ENCODE measurements around the gene ADGRL1.

ADGRL1 gene

DNA sequence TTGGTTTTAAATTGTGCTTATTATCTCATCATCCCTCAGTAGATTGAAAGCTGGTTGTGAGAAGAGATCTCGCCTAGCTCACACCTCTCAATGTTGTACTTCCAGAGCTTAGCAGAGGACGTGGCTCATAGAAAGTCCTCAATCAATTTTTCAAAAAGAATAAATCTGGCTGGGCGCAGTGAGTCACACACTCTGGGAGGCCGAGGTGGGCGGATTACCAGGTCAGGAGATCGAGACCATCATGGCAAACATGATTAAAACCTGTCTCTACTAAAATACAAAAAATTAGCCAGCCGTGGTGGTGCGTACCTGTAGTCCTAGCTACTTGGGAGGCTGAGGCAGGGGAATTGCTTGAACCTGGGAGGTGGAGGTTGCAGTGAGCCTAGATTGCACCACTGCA is 64.9 kb downstream of the ADGRL1 start:
- Mint-ChIP-seq H3K9me3 (no peaks in the 10 kb centered on the region), H3K4me1 (peaks cover 49% of the 10 kb centered on the region), H3K27me3 (no peaks in the 10 kb centered on the region), H3K36me3 (peaks cover 11% of the 10 kb centered on the region), H3K27ac (no peak overlapping the region), H3K4me3 (no peak overlapping the region)
- CTCF ChIA-PET, result interaction anchor here (0.6 to 2.7 kb wide), 2 partner anchors 196 to 207 kb away, joined by 3 to 13 read pairs; no protein-coding TSS in a partner anchor
- no peak for DNase-seq

DNA sequence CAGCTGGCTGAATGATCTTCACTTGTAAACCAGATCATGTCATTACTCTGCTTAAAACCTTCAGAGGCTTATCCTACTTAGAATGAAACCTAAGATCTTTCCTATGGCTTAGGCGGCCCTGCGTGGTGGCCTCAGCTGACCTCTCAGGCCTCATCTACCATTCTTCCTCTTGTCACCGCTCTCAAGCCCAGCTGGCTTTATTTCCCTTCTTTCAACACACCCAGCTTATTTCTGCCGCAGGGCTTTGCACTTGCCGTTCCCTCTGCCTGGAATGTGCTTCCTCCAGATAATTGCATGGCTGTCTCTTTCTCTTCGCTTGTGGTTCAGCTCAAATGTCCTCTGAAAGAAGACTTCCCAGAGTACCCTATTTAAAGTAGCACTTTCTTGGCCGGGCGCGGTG is 66.0 kb downstream of the ADGRL1 start:
- H3K27ac Mint-ChIP-seq, result no peak overlapping the region
- DNase-seq, result no peak
- no peaks in the 10 kb centered on the region for H3K27me3 Mint-ChIP-seq
- H3K9me3 Mint-ChIP-seq, result no peaks in the 10 kb centered on the region
- no peak overlapping the region for H3K4me3 Mint-ChIP-seq
- CTCF ChIA-PET, result interaction anchor here (1.0 to 2.7 kb wide), 4 partner anchors 8 to 266 kb away, joined by 3 to 13 read pairs (median 4); no protein-coding TSS in a partner anchor
- H3K4me1 Mint-ChIP-seq, result peaks cover 48% of the 10 kb centered on the region
- H3K36me3 Mint-ChIP-seq, result peaks cover 17% of the 10 kb centered on the region

DNA sequence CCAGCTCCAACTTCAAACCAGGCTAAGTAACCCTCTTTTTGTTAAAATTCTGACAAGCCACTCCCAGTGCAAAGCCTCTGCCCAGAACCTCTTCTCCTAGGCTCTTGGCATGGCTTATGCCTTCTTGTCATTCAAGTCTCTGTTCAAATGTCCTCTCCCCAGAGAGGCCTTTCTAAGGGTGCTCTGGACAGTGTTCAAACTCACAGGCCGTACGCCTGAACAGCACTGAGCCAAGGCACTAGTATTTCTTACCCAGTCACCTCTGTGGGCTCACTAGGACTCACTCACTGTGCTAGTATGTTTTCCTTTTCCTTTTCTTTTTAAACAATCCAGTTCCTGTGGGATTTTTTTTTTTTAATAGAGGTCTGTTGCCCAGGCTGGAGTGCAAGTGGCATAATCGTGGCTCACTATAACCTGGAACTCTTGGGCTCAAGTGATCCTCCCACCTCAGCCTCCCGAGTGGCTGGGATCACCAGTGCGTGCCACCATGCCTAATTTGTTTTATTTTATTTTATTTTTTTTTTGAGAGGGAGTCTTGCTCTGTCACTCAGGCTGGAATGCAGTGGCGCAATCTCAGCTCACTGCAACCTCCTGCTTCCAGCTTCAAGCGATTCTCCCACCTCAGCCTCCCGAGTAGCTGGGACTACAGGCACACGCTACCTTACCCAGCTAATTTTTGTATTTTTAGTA is 67.2 kb downstream of the ADGRL1 start:
- Mint-ChIP-seq H3K9me3 (no peaks in the 10 kb centered on the region), H3K4me3 (peak overlapping the region; percentile 65), H3K36me3 (peaks cover 25% of the 10 kb centered on the region), H3K27me3 (no peaks in the 10 kb centered on the region), H3K4me1 (peaks cover 59% of the 10 kb centered on the region), H3K27ac (peak overlapping the region; percentile 65)
- no peak for DNase-seq
- CTCF ChIA-PET, result interaction anchor here (2.7 kb wide), 1 partner anchor 209 kb away, joined by 13 read pairs; no protein-coding TSS in a partner anchor

DNA sequence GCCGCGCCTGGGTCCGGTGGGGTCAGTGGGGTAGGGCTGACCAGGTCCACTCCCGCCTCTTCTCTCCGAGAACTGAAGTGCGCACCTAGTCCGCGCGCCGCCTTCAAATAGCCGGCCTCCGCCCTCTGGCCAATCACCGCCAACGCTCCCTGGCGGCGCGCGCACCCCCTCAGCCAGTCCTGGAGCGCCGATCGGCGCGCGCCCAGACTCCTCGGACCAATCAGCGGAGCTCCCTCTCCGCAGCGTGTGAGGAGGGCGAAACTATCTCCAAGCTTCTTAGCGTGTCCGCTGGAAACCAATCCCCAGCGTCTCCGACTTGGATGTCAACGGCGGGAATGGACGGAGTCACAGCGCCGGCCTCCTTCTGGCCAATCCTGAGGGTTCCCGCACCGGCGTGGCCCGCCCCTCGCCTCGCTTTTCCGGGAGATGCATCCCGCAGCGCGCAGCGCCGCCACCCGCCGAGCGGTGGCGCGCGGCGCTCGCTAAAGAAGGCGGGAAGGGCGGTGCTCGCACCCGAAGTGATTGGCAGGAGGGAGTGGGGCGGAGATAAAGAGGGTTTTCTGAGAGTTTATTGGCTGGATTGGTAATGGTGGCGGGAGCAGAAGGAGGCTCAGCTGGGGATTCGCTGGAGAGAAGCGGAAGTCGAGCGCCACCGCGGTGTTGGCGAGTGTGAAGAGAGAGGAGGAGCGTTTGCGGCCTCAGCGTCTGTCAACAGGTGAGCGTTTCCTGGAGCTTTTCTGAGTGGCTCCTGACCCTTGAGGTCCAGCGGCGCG is 69.3 kb downstream of the ADGRL1 start, which contains the start of gene ASF1B:
TSS of gene ASF1B (minus strand) at position 81 of the 773 bp plus-strand sequence. CDS start 133 bp downstream, outside the sequence.
- H3K27me3 Mint-ChIP-seq, result no peaks in the 10 kb centered on the region
- peak within 1 kb of the TSS; percentile 80 for H3K4me3 Mint-ChIP-seq
- H3K36me3 Mint-ChIP-seq, result peaks cover 33% of the 10 kb centered on the region
- H3K4me1 Mint-ChIP-seq, result peaks cover 57% of the 10 kb centered on the region
- peak within 1 kb of the TSS; percentile 93 for H3K27ac Mint-ChIP-seq
- peak; percentile 99 for DNase-seq
- H3K9me3 Mint-ChIP-seq, result no peaks in the 10 kb centered on the region
- CTCF ChIA-PET, result interaction anchor here (0.6 to 3.3 kb wide), 38 partner anchors 9 to 389 kb away, joined by 3 to 18 read pairs (median 4); no protein-coding TSS in a partner anchor

DNA sequence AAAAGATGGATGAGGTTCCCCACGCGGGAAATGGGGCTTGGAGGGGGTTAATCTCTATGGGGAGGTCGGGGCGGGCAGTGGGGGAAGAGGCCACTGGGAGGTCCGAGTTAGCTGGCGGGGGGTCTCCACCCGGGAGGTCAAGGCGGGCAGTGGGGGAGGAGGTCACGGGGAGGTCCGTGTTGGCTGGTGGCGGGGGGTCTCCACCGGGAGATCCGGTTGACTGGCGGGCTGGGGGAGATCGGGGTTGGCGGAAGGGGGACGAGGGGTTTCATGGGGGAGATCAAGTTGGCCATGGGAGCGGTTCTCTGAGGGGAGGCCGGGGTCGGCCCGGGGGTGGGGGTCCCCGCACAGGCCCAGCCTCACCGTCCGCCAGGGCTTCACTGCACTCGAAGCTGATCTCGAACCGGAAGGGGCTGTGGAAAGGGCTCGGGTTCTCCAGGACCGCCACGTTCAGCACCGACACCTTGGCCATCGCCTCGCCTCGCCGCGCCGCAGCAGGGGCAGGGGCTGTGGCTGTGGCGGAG is 69.9 kb downstream of the ADGRL1 start:
- no peak for DNase-seq
- peaks cover 34% of the 10 kb centered on the region for H3K36me3 Mint-ChIP-seq
- no peaks in the 10 kb centered on the region for H3K27me3 Mint-ChIP-seq
- H3K9me3 Mint-ChIP-seq, result no peaks in the 10 kb centered on the region
- H3K27ac Mint-ChIP-seq, result peak overlapping the region; percentile 93
- H3K4me3 Mint-ChIP-seq, result peak overlapping the region; percentile 80
- CTCF ChIA-PET, result interaction anchor here (0.6 to 3.3 kb wide), 33 partner anchors 10 to 349 kb away, joined by 3 to 18 read pairs (median 5); no protein-coding TSS in a partner anchor
- peaks cover 51% of the 10 kb centered on the region for H3K4me1 Mint-ChIP-seq

DNA sequence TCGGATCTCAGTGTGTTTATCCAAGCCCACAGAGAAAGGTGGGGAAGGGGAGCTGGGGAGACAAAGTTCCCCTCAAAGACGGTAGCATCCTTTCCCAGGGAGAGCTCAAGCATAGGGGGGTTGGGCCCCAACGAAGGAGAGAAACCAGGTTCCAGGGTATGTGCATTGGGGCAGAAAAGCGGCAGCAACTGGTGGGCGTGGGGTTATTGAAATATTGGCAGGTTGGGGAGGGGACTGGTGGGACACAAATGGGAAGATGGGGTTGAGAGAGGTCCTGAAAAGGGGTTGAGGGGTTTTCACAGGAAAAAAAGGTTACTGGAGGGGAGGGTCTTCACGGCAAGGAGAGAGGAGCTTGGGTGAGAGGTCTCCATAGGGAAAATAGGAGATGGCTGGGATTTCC is 70.6 kb downstream of the ADGRL1 start:
- Mint-ChIP-seq H3K4me1 (peaks cover 49% of the 10 kb centered on the region), H3K27ac (peak overlapping the region; percentile 85), H3K36me3 (peaks cover 34% of the 10 kb centered on the region), H3K9me3 (no peaks in the 10 kb centered on the region), H3K27me3 (no peaks in the 10 kb centered on the region), H3K4me3 (peak overlapping the region; percentile 80)
- DNase-seq, result no peak
- CTCF ChIA-PET, result interaction anchor here (1.3 to 3.3 kb wide), 8 partner anchors 10 to 255 kb away, joined by 5 to 18 read pairs (median 8); no protein-coding TSS in a partner anchor

DNA sequence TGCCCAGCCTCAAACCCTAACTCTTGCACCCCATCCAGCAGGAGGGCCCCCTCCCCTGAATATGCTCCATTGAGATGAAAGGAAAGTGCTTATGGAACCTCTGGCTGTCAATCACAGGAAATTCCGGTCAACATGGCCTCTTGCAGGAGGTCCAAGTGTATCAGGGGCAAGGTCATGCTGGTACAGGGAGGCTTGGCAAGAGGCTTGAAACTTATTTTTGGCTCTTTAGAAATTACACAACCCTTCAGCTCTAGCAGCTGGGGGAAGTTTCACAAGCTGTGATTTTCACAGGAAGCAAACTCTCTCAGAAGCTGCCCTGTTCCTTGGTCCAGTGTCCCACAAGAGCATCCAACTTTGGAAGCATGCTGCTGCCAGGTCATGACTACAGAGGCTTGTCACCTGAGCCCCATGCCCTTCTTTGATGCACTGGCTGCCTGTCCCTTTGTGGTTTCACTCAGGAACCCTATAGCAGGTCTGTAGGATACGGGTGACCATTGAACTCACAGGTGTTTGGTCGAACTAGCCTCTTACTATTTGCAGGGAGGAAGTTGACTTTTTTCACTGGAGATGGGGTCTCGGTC is 78.0 kb downstream of the ADGRL1 start:
- no peak for DNase-seq
- Mint-ChIP-seq H3K9me3 (no peaks in the 10 kb centered on the region), H3K4me1 (peaks cover 9% of the 10 kb centered on the region), H3K27me3 (no peaks in the 10 kb centered on the region), H3K36me3 (peaks cover 45% of the 10 kb centered on the region), H3K4me3 (no peak overlapping the region), H3K27ac (no peak overlapping the region)
- CTCF ChIA-PET, result no interaction called here

DNA sequence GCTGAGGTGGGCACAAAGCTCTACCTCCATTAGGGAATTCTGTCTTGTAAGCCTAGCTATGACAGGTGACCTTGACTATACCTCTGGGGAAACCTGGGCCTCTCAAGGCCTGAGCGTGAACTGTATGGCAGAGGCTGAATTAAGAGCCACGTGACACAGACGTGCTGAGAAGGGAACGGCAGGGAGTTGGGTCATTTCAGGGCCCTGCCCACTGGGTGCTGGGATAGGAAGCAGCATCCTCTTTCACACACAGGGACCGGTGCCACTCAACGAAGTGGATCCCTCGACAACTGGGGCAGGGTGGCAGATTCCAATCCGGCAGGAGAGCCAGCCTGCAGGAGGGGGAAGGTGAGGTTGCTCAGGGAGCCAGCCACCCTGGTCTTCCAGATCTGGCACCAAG is 78.8 kb downstream of the ADGRL1 start:
- no peaks in the 10 kb centered on the region for H3K9me3 Mint-ChIP-seq
- CTCF ChIA-PET, result interaction anchor here (1.4 kb wide), 1 partner anchor 10 kb away, joined by 3 read pairs; the partner anchor contains the start of gene ASF1B
- no peak for DNase-seq
- H3K4me1 Mint-ChIP-seq, result peaks cover 6% of the 10 kb centered on the region
- H3K4me3 Mint-ChIP-seq, result no peak overlapping the region
- H3K27me3 Mint-ChIP-seq, result no peaks in the 10 kb centered on the region
- H3K27ac Mint-ChIP-seq, result no peak overlapping the region
- H3K36me3 Mint-ChIP-seq, result peaks cover 48% of the 10 kb centered on the region

DNA sequence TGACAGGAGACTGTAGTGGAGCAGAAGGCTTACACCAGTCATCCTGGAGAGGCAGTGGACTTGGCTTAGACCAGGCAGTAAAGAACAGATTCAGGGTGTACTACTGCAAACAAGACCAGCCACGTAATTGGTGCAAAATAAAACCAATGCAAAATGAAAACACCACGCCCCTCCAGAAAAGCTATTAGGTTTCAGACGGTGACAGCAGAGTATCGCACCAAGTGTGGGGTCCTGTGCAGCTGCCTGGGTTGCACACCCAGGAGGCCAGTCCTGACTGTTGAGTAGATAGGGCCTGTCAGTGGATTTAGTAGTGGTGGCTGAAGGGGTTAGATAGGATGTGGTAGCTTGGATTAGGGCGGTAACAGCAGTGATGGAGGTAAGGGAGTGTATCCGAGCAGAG is 83.0 kb downstream of the ADGRL1 start:
- H3K27ac Mint-ChIP-seq, result no peak overlapping the region
- peaks cover 42% of the 10 kb centered on the region for H3K36me3 Mint-ChIP-seq
- CTCF ChIA-PET, result interaction anchor here (0.6 to 2.2 kb wide), 4 partner anchors 8 to 220 kb away, joined by 3 to 8 read pairs (median 3); partner anchors contain the start of gene ASF1B
- H3K4me3 Mint-ChIP-seq, result no peak overlapping the region
- no peaks in the 10 kb centered on the region for H3K27me3 Mint-ChIP-seq
- H3K9me3 Mint-ChIP-seq, result no peaks in the 10 kb centered on the region
- DNase-seq, result no peak
- peaks cover 17% of the 10 kb centered on the region for H3K4me1 Mint-ChIP-seq

DNA sequence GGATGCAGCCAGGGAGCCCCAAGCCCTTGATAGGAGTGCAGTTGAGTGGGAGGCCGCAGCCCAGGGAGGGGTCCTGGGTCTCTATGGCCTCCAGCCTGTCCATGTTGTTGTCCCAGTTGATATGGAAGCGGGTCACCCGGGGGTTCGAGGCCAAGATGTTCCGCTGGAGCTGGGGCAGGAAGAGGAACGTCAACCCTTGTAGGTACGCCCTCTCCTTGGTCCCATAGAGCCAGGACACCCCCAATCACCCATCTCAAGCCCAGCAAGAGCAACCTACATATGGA is 85.5 kb downstream of the ADGRL1 start:
- Mint-ChIP-seq H3K9me3 (no peaks in the 10 kb centered on the region), H3K27ac (no peak overlapping the region), H3K27me3 (no peaks in the 10 kb centered on the region), H3K36me3 (peaks cover 31% of the 10 kb centered on the region), H3K4me3 (no peak overlapping the region), H3K4me1 (peaks cover 29% of the 10 kb centered on the region)
- CTCF ChIA-PET, result interaction anchor here (1.6 kb wide), 1 partner anchor 16 kb away, joined by 4 read pairs; the partner anchor contains the start of gene ASF1B
- DNase-seq, result no peak

DNA sequence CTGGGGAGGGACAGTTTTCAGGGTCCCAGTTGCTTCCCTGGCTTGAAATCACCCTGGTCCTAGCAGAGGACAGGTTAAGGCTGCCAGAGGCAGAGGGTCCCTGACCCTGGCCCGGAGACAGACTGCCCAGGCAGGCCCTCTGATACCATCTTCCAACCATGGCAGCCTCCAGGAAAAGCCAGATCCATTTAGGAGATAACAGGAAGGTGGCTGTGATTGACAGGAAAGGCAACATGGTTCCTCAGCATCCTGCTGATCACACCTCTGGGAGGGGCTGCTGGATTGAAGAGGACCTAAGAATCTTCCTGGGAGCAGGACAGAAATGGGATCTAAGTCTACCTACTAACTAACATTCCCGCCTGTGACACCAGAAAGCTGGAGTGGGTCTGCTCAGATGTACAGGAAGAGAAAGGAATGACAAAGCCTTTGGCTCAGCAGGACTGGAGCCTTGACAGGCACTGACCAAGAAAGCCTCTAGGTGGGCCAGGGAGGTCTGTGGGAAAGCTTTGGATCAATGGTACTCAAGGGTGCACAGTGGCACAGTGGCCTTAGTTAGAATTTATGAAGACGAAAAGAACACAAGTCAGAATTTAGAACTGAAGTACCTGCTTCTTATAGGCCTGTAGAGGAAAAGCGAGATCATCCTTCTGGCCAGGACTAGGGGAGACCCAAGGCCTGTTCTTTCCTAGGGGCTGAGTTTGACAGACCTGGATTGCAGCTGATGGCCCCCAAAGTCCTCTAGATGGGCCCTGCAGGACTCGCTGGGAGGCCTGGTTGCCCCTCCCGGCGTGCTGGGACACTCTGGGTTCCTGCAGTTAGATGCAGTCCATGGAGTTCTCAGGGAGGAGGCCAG is 86.1 kb downstream of the ADGRL1 start:
- Mint-ChIP-seq H3K27ac (no peak overlapping the region), H3K4me1 (peaks cover 33% of the 10 kb centered on the region), H3K27me3 (no peaks in the 10 kb centered on the region), H3K4me3 (no peak overlapping the region), H3K36me3 (peaks cover 27% of the 10 kb centered on the region), H3K9me3 (no peaks in the 10 kb centered on the region)
- CTCF ChIA-PET, result interaction anchor here (1.6 kb wide), 1 partner anchor 17 kb away, joined by 4 read pairs; the partner anchor contains the start of gene ASF1B
- no peak for DNase-seq

DNA sequence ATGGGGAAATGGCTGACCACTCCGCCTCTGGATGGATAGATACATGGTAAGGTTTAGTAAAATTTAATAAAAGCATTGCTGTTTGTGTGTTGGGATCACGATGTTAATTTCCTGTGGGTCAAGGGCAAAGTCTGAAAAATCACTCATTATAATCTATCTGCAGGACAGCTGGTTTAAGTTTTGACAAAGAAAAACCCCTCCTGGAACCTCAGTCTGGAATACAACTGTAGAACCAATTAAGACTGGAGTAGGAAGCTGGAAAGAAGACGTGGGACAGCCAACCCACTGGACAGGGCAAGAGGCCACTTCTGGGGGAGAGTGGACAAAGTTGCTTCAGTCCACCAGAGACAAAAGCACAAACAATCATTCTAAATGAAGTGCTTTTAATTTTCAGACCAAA is 86.8 kb downstream of the ADGRL1 start:
- H3K9me3 Mint-ChIP-seq, result no peaks in the 10 kb centered on the region
- no peaks in the 10 kb centered on the region for H3K27me3 Mint-ChIP-seq
- peaks cover 22% of the 10 kb centered on the region for H3K36me3 Mint-ChIP-seq
- peak overlapping the region; percentile 86 for H3K4me3 Mint-ChIP-seq
- peaks cover 39% of the 10 kb centered on the region for H3K4me1 Mint-ChIP-seq
- CTCF ChIA-PET, result interaction anchor here (1.6 kb wide), 1 partner anchor 17 kb away, joined by 4 read pairs; the partner anchor contains the start of gene ASF1B
- H3K27ac Mint-ChIP-seq, result peak overlapping the region; percentile 39
- DNase-seq, result no peak
